Small intestine (tissue), 7 donors: ENCODE measurements around the gene KRTAP10-12. TPM values are rescaled to one million over a fixed set of nuclear protein-coding genes. Genes with fewer than 3 reads are reported as not detected.

Experiments used
- DNase-seq, 2 donors: peaks; one replicate each; pipeline versions ENCODE4 v3.0.0 to v3.0.0-alpha.2; 2013
- FAIRE-seq: peaks from 2 replicates; lab custom pipeline; 2012; peaks lifted over from hg19 to GRCh38; lab: Jason Lieb, UNC
- H3K27ac ChIP-seq, 3 donors: one replicate each; pipeline ENCODE4 v1.5.1; 2013; ENCODE audit warnings: low read length in 2 of 3, mild to moderate bottlenecking in 2 of 3, control low read depth in 1 of 3, inconsistent platforms in 1 of 3, low read depth in 1 of 3, moderate library complexity in 1 of 3
- H3K27me3 ChIP-seq, 3 donors: one replicate each; pipeline ENCODE4 v1.6.1; 2013; ENCODE audit warnings: low read length in 3 of 3, inconsistent platforms in 1 of 3; ENCODE audit not compliant: control insufficient read depth in 3 of 3, insufficient read depth in 3 of 3
- H3K36me3 ChIP-seq, 3 donors: one replicate each; pipeline ENCODE4 v1.6.1; 2013; ENCODE audit warnings: low read length in 3 of 3, inconsistent platforms in 1 of 3, low read depth in 1 of 3, mild to moderate bottlenecking in 1 of 3, moderate library complexity in 1 of 3; ENCODE audit not compliant: control insufficient read depth in 3 of 3, insufficient read depth in 2 of 3
- H3K4me1 ChIP-seq, 3 donors: one replicate each; pipeline ENCODE4 v1.6.1; 2013; ENCODE audit warnings: low read length in 2 of 3, inconsistent platforms in 1 of 3, low read depth in 1 of 3, mild to moderate bottlenecking in 1 of 3, moderate library complexity in 1 of 3; ENCODE audit not compliant: control insufficient read depth in 3 of 3, insufficient read depth in 2 of 3
- H3K4me3 ChIP-seq, 3 donors: one replicate each; pipeline ENCODE4 v1.5.1; 2013; ENCODE audit warnings: low read length in 3 of 3, control low read depth in 1 of 3, inconsistent platforms in 1 of 3, low read depth in 1 of 3, mild to moderate bottlenecking in 1 of 3, moderate library complexity in 1 of 3
- H3K9me3 ChIP-seq, 2 donors: one replicate each; pipeline ENCODE4 v1.6.1; 2013; ENCODE audit warnings: low read depth in 1 of 2, low read length in 1 of 2; ENCODE audit not compliant: control insufficient read depth in 2 of 2, insufficient read depth in 1 of 2
- WGBS, 3 donors: extraction: QIAGEN DNeasy Blood & Tissue Kit; methylation state at CpG; one replicate each; pipeline ENCODE4 v1.1.7; 2013; 5-methylcytosine and 5-hydroxymethylcytosine counted together
- polyA plus RNA-seq, 4 donors: library from polyadenylated mRNA; stranded (reverse) in 3 of 4; unstranded in 1 of 4; fragments of 200-250 nt in 3 of 4; fragments of 120-200 nt in 1 of 4; gene quantifications; one replicate each; pipeline versions ENCODE4 v1.2.1 to v1.2.3, GENCODE V29; 2013
- donor health status: healthy with polysubstance abuse.
- donor health status: control.
- donor health status: control.
- donor health status: Bipolar disorder and iron deficiency.
- donor health status: healthy.

The KRTAP10-12 gene
- polyA plus RNA-seq, 4 donors = not detected

DNA sequence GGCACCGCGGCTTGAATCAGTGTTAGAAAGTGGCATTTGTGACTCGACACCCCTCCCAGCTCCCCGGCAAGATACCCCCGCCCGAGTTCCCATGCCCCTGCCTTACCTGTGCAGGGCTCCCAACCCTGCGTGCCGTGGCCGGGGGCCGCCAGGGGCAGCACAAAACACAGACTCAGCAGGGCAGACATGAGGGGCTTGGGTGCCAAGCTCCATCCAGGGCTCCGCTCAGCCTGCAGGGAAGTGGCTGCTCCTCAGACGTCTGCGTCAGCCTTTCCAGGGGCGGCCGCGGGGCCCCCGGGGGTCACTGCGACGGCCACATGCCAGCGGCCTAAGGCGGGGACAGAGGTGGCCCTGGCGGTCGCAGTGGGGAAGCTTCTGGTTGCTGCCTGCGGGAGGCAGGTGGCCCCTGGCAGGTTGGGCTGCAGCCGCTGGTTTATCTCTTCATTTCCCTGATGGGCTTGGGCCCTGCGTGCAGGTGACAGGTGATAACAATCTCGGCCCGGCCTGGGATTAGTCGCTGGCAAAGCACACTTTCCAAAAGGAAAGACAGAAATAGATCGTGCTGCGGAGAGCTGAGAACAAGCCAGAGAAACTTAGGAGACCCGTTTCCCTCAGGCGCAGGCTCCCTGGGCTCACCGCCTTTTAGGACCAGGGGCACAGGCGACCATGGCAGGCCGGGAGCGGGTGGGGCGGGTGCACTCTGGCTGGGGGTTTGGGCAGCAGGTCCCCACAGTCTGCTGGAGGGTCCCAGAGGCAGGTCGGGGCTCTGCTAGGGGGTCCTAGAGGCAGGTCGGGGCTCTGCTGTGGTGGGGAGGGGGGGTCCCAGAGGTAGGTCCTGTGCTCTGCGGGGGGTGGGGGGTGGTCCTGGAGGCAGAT lies 14.6 kb downstream of the KRTAP10-12 start, which contains the start of gene TSPEAR:
Gene TSPEAR, minus strand, starts transcription at position 246 of the 876 bp plus-strand sequence. Its CDS starts 58 bp downstream, at position 188.
- 2 to 3% (median 3%) methylated on average over 32 to 41 of the region's 41 CpGs for WGBS, 3 donors
- FAIRE-seq (no peak), DNase-seq (peak in 1 of 2 donors; percentile 5)
- Histone ChIP-seq H3K4me3 (no peak within 1 kb of the TSS), H3K9me3 (no peaks in the 10 kb centered on the region), H3K27ac (no peak within 1 kb of the TSS), H3K4me1 (no peaks in the 10 kb centered on the region), H3K27me3 (peaks cover 17 to 90% (median 50%) of the 10 kb centered on the region in 3 donors), H3K36me3 (no peaks in the 10 kb centered on the region)

DNA sequence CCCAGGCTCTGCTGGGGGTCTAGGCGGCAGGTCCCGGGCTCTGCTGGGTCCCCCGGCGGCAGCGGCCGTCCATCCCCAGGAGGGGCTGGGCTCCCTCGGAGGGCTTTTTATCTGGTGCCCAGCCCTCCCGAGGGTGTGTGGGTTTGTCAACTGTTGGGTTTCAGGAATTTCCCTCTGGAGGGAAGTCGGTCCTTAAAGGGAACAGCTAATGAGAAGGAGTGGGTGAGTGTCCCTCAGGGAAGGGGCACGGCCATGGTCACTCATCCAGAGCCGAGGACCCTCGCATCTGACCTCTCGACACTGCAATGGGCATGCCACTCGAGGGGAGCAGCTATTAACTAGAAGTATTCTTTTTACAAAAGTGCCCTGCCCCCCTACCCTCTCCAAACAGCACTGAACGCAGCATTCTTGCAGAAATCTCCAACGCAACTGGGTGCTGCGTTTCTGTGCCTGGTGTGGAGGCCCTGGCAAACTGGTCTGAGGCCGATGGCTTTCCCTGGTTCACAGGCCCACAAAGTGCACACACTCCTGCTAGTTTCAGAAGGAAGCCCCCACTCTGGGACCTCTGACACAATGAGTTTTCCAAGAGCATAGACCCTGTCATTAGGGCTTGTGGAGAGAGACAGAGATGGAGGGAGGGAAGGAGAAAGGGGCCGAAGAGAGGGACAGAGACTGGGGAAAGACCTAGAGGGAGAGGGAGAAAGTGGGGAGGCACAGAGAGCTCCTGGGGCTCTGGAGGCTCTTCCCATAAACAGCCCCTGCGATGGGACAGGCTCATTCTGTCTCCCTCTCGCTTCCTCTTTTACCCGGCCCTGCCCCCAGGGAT lies 15.4 kb downstream of the KRTAP10-12 start:
- H3K27me3 ChIP-seq = peaks cover 17 to 82% (median 45%) of the 10 kb centered on the region in 3 donors
- H3K4me3 ChIP-seq = no peak overlapping the region
- FAIRE-seq (no peak), DNase-seq (no peak)
- no peaks in the 10 kb centered on the region for H3K36me3 ChIP-seq
- H3K9me3 ChIP-seq = no peaks in the 10 kb centered on the region
- 15 to 21% (median 17%) methylated on average over 20 to 22 of the region's 22 CpGs for WGBS, 3 donors
- H3K4me1 ChIP-seq = no peaks in the 10 kb centered on the region
- no peak overlapping the region for H3K27ac ChIP-seq

DNA sequence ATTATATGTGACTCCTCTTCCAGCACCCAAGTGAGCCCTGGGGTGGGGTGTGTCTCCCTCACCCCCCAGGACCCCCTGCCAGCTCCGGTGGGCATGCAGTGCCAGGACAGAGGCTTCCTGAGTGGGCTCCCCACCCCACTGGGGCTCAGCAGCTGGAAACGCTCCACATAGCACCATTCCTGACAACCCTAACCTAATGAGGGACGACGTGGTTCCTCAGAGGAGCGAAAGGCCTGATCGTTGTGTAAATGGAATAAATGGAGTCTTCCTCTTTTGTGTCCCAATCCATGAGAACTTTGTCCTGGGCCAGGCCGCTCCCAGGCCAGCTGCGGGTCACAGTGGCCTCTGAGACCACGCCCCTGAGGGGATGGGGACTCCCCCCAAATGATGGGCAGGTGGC lies 16.2 kb downstream of the KRTAP10-12 start:
- H3K36me3 ChIP-seq = no peaks in the 10 kb centered on the region
- FAIRE-seq (no peak), DNase-seq (no peak)
- H3K27me3 ChIP-seq = peaks cover 15 to 77% (median 39%) of the 10 kb centered on the region in 3 donors
- H3K4me1 ChIP-seq = no peaks in the 10 kb centered on the region
- WGBS, 3 donors = 12 to 42% (median 29%) methylated on average over 9 of the region's 9 CpGs
- no peak overlapping the region for H3K4me3 ChIP-seq
- H3K9me3 ChIP-seq = no peaks in the 10 kb centered on the region
- H3K27ac ChIP-seq = no peak overlapping the region

DNA sequence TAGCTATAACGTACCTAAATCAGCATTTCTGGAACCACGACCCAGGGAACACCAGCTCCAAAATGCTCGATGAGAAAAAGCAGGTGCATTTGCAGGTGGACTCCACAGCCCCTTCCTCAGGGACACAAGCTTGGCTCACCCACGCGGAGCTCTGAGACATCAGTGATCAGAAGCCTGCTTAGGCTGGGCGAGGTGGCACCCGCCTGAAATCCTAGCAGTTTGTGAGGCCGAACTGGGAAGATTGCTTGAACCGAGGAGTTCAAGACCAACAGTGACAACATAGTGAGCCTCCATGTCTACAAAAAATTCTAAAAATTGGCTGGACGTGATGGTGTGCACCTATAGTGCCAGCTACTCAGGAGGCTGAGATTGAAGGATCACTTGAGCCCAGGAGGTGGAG lies 16.9 kb downstream of the KRTAP10-12 start:
- 84 to 90% (median 87%) methylated on average over 10 of the region's 10 CpGs for WGBS, 3 donors
- no peak overlapping the region for H3K4me3 ChIP-seq
- DNase-seq = no peak
- H3K4me1 ChIP-seq = no peaks in the 10 kb centered on the region
- H3K27ac ChIP-seq = no peak overlapping the region
- no peak for FAIRE-seq
- no peaks in the 10 kb centered on the region for H3K9me3 ChIP-seq
- H3K36me3 ChIP-seq = no peaks in the 10 kb centered on the region
- H3K27me3 ChIP-seq = peaks cover 11 to 77% (median 39%) of the 10 kb centered on the region in 3 donors

DNA sequence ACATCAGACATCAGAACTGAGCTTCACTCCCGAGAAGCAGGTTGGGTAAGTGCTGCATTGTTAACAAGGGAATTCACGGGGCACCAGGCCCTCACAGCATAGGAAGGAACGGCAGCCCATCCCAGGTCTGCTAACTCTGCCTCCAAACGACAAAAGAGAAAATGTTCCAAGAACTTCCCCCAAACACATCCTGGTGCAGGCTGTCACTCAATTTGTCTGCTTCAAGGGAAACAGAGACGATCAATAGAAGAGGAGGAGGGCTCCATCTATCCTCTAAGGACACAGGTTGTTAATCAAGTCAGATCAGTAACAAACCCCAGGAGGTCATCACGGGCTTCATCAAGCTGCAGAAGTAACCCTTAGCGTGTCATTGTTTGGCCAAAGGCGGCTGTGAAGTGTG lies 17.9 kb downstream of the KRTAP10-12 start:
- no peaks in the 10 kb centered on the region for H3K9me3 ChIP-seq
- H3K27me3 ChIP-seq = peaks cover 7 to 66% (median 33%) of the 10 kb centered on the region in 3 donors
- H3K27ac ChIP-seq = no peak overlapping the region
- H3K4me3 ChIP-seq = no peak overlapping the region
- WGBS, 3 donors = 17 to 26% (median 18%) methylated on average over 8 of the region's 8 CpGs
- DNase-seq (no peak), FAIRE-seq (no peak)
- H3K36me3 ChIP-seq = no peaks in the 10 kb centered on the region
- H3K4me1 ChIP-seq = no peaks in the 10 kb centered on the region

DNA sequence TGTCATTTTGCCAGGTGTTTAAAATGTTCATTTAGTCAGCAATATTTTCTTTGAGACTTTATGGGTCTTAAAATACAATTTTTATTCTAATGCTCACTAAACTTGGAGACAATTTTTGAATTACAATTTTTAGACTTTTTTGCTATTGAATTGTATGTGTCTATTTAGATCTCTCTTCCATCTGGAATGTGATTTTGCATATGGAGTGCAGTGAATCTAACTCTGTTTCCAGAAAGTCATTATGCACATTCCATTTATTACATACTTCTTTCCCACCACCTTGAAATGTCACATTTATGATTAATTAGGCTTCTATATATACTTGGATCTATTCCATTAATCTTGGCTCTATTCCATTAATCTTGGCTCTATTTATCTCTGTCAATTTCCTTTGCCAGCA lies 20.0 kb downstream of the KRTAP10-12 start:
- DNase-seq = no peak
- no peaks in the 10 kb centered on the region for H3K36me3 ChIP-seq
- H3K4me1 ChIP-seq = no peaks in the 10 kb centered on the region
- peaks cover 3 to 48% (median 16%) of the 10 kb centered on the region in 3 donors for H3K27me3 ChIP-seq
- no peaks in the 10 kb centered on the region for H3K9me3 ChIP-seq
- no peak for FAIRE-seq
- no peak overlapping the region for H3K27ac ChIP-seq
- no peak overlapping the region for H3K4me3 ChIP-seq

DNA sequence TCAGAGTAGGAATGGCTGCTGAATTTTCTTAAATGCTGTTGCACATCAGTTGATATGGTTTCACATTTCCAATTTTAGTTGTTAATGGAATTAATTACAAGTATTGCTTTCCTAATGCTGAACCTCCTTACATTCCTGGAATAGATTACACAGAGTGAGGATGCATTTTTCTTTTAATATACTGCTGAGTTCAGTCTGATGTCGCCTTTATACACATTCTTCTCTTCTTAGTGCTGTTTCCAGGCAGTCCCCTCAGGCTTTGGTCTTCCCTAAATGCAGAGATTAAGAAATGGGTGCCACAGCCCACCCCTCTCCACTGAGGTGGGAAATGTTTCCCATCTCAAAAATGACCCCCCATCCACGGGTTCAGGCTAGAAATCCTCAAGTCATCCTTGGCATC lies 21.1 kb downstream of the KRTAP10-12 start:
- no peaks in the 10 kb centered on the region for H3K9me3 ChIP-seq
- peaks cover 0 to 2% (median 0%) of the 10 kb centered on the region in 3 donors for H3K4me1 ChIP-seq
- H3K27me3 ChIP-seq = peaks cover 3 to 45% (median 13%) of the 10 kb centered on the region in 3 donors
- FAIRE-seq (no peak), DNase-seq (no peak)
- no peaks in the 10 kb centered on the region for H3K36me3 ChIP-seq
- WGBS, 3 donors = 46 to 57% (median 54%) methylated on average over 2 of the region's 2 CpGs
- no peak overlapping the region for H3K4me3 ChIP-seq
- H3K27ac ChIP-seq = no peak overlapping the region

DNA sequence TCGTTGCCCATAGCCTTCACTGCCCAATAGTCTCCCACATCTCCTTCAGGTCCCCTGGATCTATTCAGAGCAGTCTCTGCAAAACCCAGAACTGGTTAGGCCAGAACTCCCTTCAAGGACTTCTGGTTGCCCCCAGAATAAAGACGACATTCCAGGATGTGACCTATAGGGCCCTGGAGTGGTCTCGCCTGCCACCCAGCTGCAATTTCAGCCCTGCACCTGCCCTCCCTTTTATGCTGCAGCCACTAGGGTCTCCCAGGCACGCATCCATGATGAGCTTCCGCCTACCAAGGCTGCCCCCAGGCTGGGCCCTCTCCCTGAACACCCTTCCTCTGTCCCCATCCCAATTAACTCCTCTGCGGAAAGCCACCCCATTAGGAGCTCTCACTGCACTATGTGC lies 21.6 kb downstream of the KRTAP10-12 start:
- WGBS, 3 donors = 52 to 59% (median 58%) methylated on average over 6 of the region's 6 CpGs
- Histone ChIP-seq H3K9me3 (no peaks in the 10 kb centered on the region), H3K36me3 (no peaks in the 10 kb centered on the region), H3K27me3 (peaks cover 3 to 45% (median 18%) of the 10 kb centered on the region in 3 donors), H3K27ac (no peak overlapping the region), H3K4me3 (no peak overlapping the region), H3K4me1 (peaks cover 0 to 7% (median 0%) of the 10 kb centered on the region in 3 donors)
- FAIRE-seq = no peak
- no peak for DNase-seq
